AG10803 (cell line): Measurements from ENCODE around the gene MGA.

Experiments used
- DNase-seq: peaks from one replicate; pipeline ENCODE4 v3.0.0; 2010; ENCODE audit warnings: low read depth
- H3K4me3 ChIP-seq: 2 replicates; pipeline ENCODE4 v1.5.1; 2011; ENCODE audit warnings: mild to moderate bottlenecking, low read length, control low read depth
- CTCF ChIP-seq: conservative IDR thresholded peaks from 2 replicates; pipeline ENCODE4 v1.5.1; 2011; ENCODE audit warnings: mild to moderate bottlenecking, low read length, control low read depth, inconsistent platforms

MGA gene

GRCh38 chr15:41669701-41670100 lies 9.5 kb downstream of the MGA start:
- DNase-seq: no peak
- TF ChIP-seq CTCF: no peak
- H3K4me3 ChIP-seq: no peak overlapping the region

GRCh38 chr15:41671656-41672648 lies 11.7 kb downstream of the MGA start:
- TF ChIP-seq CTCF: no peak
- no peak overlapping the region for H3K4me3 ChIP-seq
- no peak for DNase-seq

GRCh38 chr15:41675337-41675736 lies 15.1 kb downstream of the MGA start:
- H3K4me3 ChIP-seq: no peak overlapping the region
- TF ChIP-seq CTCF: no peak

GRCh38 chr15:41678742-41679141 lies 18.5 kb downstream of the MGA start:
- no peak for DNase-seq
- H3K4me3 ChIP-seq: no peak overlapping the region
- TF ChIP-seq CTCF: no peak

More at GRCh38 chr15:41675337-41675736, 15.1 kb downstream of the MGA start:
- no peak for DNase-seq

GRCh38 chr15:41683955-41684354 lies 23.8 kb downstream of the MGA start:
- no peak for DNase-seq
- H3K4me3 ChIP-seq: no peak overlapping the region

GRCh38 chr15:41688671-41689070 lies 28.5 kb downstream of the MGA start:
- DNase-seq: no peak

More at GRCh38 chr15:41683955-41684354, 23.8 kb downstream of the MGA start:
- TF ChIP-seq CTCF: no peak

More at GRCh38 chr15:41688671-41689070, 28.5 kb downstream of the MGA start:
- no peak overlapping the region for H3K4me3 ChIP-seq
- TF ChIP-seq CTCF: no peak
